Stimulated activated CD4-positive, alpha-beta T cell treated with anti-CD3 and anti-CD28 coated beads, Interleukin-1b, Interleukin-23, amount 100 ng/mL, for 1 hour (primary cell): ENCODE data around the gene CFAP53.

Experiments used
- DNase-seq, 2 donors: peaks; one replicate each; pipeline ENCODE4 v3.0.0-alpha.2; 2020; ENCODE audit warnings: low read depth in 2 of 2

Gene CFAP53

GRCh38 chr18:50287441-50288347 is 21.4 kb upstream of the CFAP53 start, which contains the start of gene CXXC1:
Gene CXXC1, minus strand, starts transcription at chr18:50287692. Its CDS starts 103 bp downstream, at chr18:50287589.
- peak; percentile 88 to 96 for DNase-seq

GRCh38 chr18:50287028-50287440 is 20.7 kb upstream of the CFAP53 start:
- DNase-seq, result no peak

DNA sequence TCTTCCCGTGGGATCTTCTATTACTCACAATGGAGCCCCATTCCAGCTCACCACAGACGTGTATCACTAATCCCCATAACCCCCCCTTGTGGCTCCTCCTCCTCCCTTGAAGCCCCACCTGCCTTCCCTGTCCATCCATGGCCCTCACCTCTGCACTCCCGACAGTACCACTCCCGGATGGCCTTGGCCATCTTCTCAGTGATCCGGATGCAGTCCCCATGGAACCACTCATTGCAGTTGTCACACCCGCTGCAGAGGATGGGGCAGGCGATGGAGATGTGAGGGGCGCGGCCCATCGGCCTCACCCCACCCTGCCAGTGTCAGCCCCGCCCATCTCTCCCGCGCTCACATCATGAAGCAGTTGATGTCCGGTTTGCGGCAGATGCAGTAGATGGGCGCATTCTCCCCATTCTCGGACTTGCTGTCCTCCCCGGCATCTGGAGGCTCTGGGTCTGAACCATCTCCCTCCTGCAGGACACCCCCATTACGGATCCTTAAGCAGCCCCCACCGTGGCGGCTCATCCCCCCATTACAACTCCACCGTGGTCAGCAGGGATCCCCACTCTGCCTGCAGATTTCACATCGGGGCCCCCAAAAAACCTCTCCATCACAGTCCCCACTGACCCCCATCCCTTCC is 20.2 kb upstream of the CFAP53 start:
- DNase-seq, result no peak

- no peak for DNase-seq
Measured at GRCh38 chr18:50285631-50286321, 19.5 kb upstream of the CFAP53 start.

- no peak for DNase-seq
Measured at GRCh38 chr18:50285071-50285470, 18.8 kb upstream of the CFAP53 start.

DNA sequence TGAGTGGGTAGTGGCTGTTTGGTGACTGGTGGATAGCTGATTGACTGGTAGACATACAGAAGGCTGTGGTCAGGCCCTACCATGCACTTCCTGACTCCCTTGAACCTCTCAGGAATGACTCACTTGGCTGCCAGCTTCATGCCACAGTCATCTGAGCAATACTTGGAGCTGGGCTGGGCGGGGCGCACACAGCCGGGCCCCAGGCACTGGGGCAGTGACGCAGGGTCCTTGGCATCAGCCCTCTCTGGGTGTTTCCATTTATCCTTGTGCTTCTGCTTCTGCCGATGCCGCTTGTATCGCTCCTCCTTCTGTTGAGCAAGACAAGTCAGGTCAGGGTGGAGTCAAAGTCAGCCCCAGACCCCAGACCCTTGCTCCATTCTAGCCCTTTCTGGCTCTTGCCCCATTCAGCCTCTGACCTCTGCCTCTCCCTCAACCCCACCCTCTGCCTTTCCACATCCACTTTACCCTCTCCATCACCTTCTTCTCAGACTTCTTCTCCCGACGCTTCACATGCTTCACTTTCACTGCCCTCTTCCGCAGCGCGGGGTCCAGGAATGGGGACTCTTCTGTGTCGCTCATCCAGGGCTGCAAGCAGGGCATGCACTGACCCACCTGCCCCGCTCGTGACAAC is 18.1 kb upstream of the CFAP53 start:
- no peak for DNase-seq

DNA sequence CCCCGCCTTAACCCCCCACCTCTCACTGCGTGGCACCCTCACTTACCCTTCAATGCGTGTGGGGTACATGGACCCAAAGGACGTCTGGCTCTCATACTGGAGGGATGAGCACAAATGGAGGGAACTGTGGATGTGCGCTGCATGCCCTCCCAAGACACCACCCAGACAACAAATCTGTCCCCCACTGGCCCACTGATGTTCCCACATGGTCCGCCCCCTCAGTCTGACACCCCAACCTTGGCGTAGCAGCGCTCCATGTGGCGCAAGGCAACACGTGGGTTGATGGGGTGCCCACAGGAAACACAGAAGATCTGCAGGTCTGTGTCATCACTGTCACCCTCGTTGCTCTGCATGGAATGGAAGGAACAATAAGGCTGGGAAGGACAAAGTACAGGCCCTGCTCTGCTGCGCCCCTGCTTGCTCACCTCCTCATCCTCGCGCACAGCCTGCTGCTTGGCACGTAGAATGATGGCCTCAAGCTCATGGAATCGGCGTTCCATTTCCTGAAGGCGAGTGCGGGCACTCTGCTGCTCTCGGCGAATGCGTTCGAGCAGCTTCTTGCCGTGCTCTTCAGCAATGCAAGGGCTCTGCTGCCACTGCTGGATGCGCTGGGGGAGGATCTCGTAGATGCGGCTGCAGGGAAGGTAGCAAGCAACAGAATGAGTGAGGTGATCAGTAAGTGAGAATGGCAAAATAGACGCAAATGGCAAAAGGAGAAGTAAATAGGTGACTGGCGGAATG is 17.3 kb upstream of the CFAP53 start:
- no peak for DNase-seq

GRCh38 chr18:50282521-50283335 is 16.4 kb upstream of the CFAP53 start:
- DNase-seq, result no peak

- no peak for DNase-seq
Measured at GRCh38 chr18:50281972-50282520, 15.8 kb upstream of the CFAP53 start.

DNA sequence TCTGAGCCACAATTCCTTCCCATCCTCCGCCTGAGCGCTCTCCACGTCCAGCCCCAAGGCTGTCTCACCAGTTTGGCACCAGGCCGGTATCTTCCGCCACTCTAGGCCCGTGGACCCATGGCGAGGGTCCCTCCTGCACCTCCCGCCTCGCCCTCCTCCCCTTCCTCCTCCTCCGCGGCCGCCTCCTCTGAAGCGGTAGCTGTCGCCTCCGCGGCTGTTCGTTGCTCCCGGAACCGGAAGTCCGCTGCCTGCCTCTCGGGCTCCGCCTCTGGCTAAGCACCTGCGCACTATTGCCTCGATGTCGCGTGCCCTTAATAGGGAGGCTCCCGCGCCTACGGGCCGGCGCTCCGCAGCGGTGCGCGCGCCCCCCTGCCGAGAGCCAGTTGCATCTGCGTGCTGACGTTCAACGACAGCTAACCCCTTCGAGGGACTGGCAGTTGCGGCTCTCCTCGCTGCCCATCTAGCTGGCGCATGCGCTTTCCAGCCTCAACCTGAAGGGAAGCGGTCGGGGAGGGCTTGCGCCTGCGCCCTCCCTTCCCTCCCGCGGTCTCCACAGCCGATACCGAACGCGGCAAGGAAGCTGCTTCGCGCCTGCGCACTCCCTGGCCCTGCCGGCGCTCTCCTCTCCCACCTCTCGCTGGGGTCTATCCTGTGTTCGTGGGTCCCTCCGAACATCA is 15.1 kb upstream of the CFAP53 start, which contains the start of gene MBD1:
Gene MBD1, minus strand, starts transcription at position 229 of the 677 bp plus-strand sequence. CDS start 1,531 bp downstream, outside the sequence.
- peak; percentile 82 to 94 for DNase-seq

GRCh38 chr18:50280707-50281294 is 14.5 kb upstream of the CFAP53 start:
- no peak for DNase-seq

DNA sequence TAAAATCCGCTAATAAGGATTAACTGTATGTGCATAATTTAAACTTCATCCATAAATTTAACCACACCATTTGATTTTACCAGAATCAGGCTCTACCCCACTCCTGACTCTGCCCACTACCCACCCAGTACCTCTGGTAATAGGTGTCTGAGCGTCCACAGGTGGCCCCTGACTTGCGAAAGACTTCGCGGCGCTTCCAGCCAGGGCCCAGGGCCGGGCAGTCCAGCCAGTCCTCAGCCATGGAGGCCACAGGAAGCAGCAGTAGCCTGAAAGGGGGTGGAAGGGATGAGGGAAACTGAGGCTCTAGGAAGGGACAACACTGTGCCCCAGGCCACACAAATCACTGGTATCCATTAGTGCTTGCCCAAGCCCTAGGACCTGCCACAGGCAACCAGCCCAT is 13.5 kb upstream of the CFAP53 start:
- DNase-seq, result no peak

DNA sequence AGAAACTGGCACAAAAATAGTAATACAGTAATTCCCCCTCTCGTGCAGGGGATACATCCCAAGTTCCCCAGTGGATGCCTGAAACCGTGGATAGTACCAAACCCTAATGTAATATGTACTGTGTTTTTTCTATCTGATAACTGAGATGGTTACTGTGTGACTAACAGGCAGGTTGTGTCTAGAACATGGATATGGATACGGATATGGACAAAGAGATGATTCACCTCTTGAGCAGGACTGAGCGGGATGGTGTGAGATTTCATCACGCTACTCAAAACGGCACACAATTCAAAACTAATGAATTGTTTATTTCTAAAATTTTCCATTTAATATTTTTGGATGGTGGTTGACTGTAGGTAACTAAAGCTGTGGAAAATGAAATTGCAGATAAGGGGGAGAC is 11.6 kb upstream of the CFAP53 start:
- no peak for DNase-seq

DNA sequence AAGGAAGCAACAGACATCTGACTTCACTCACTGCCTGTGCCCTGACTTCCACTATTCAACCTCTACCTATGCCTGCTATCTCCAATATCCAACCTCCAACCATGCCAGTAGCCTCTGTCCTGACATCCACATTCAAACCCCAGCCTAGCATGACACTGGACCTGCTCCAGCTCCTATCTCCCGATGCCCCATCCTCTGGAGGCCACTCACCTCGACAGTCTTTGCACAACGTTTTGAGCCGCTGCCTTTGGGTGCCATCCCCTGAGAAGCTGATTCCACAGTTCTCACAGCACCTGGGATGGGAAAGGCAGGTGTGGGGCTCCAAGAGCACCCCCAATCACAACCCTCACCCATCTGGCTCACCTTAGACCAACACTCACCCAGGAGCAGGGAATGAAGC is 10.2 kb upstream of the CFAP53 start:
- DNase-seq, result no peak

DNA sequence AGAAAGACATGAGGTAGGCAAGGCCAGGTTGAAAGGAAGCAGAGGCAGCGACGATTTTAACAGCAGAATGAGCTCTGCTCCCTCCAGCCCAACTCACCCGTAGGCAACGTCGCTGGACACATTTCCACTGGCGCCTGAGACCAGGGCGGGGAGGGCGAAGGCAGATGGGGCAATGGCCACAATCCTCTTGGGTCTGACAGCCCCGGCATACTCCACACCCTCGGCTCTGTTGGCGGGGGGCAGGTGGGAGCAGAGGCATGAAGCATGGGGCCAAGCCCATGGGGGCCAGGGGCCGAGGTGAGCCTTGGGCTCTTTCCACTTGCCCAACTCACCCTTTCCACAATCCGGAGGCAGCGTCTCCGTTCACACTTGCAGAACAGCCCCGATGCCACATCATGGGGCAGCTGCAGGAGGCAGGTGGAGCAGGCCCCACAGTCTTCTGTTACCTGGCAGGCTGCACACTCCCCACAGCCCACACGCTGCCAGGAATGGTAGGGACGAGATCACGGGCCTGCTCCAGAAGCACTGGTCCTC is 9.3 kb upstream of the CFAP53 start:
- no peak for DNase-seq

GRCh38 chr18:50274941-50275340 is 8.6 kb upstream of the CFAP53 start:
- DNase-seq, result no peak

DNA sequence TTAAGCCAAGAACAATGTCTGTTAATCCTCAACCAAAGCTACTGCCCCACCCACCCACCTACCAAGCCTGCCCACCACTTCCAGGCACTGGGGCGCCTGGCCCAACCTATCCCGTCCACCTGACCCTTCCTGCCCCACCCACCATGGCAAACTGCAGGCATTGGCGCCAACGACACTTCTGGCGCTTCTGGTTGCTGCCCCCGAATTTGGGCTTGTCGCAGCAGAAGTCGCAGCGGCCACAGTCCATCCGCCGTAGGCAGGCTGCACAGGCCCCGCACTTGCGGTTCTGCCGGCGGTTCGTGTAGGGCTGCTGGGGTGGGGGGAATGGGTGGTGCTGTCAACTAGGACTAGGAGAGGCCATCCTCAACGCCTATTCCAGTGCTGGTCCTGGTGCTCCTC is 7.7 kb upstream of the CFAP53 start:
- DNase-seq, result no peak

DNA sequence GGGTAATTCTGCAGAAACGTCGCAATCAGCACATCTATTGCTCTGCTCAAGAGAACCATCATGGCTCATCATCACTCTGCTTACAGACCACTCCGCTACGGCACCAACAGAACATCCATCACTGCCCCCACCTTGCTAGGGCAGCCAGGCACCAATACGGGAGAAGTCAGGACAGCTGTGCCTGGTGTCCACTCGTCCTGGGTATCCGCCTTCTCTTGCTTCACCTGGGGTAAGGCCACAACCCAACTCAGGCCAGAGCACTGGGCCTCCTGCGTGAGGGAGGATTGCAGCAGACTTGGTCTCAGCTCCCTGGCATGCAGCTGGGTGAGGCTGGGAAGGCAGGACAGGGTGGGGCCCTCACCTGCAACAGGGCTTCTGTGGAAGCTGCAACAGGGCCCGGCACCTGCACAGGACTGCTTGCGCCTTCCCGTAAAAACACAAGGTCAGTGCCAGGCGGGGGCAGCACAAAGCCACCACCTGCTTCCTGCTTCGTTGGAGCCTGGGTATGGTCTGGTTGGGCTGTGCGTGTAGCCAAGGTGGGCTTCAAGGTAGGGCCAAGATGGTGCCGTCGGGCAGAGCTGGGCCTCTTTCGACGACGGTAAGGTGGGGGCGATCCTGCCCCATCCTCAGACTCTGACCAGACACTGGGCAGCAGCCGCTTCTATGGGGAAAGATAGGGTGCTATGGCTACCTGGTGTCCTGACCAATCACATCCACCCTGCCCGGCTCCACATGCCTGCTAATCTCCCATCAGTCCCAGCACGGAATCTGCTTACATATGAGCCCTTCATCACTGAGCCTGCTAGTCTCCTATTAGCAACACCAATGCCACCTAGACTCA is 7.1 kb upstream of the CFAP53 start:
- no peak for DNase-seq
